NB4 (cell line): ENCODE measurements around the gene CST6.

Source experiments
- CTCF ChIP-seq: IDR thresholded peaks from one replicate; pipeline ENCODE4 v1.5.1; 2012; ENCODE audit warnings: low read depth, low read length
- POLR2A ChIP-seq: IDR thresholded peaks from 2 replicates; pipeline ENCODE4 v1.6.1; 2011; ENCODE audit warnings: mild to moderate bottlenecking; ENCODE audit not compliant: insufficient read length; ENCODE audit errors: extremely low read depth

GRCh38 chr11:66059966-66060680 is 48.3 kb downstream of the CST6 start:
- no peak for TF ChIP-seq POLR2A
- TF ChIP-seq CTCF: no peak
